Activated CD8-positive, alpha-beta T cell treated with anti-CD3 and anti-CD28 coated beads, Interleukin-2, amount 10 ng/mL, durations not matched to agents 7 days and 5 days (primary cell): Measurements from ENCODE around the gene TAS2R30. TPM values are rescaled to one million over a fixed set of nuclear protein-coding genes. Genes with fewer than 3 reads are reported as not detected.

Source experiments
- ATAC-seq: fragments of 150-1000 bp; cut with Tn5 transposase; one replicate; pipeline ENCODE4 v1.10.0; 2021; ENCODE audit warnings: moderate library complexity
- CTCF ChIA-PET: fragments of 350-600 bp; sonication (Branson Sonifier 250); formaldehyde crosslinking; loops from one replicate; lab custom pipeline; 2021; ENCODE audit warnings: antibody characterized with exemption; lab: Charles Lee
- POLR2A ChIA-PET: fragments of 350-600 bp; sonication (Branson Sonifier 250); formaldehyde crosslinking; loops from one replicate; lab custom pipeline; 2021; ENCODE audit warnings: antibody characterized with exemption; lab: Charles Lee
- DNase-seq: peaks from one replicate; pipeline ENCODE4 v3.0.0-alpha.2; 2020
- H3K27ac Mint-ChIP-seq: one replicate; pipeline ENCODE4 v1.8.0; 2021; ENCODE audit warnings: mild to moderate bottlenecking, mixed read lengths
- H3K27me3 Mint-ChIP-seq: one replicate; pipeline ENCODE4 v1.8.0; 2021; ENCODE audit warnings: low read depth, mixed read lengths
- H3K36me3 Mint-ChIP-seq: one replicate; pipeline ENCODE4 v1.8.0; 2021; ENCODE audit warnings: low read depth, mixed read lengths
- H3K4me1 Mint-ChIP-seq: one replicate; pipeline ENCODE4 v1.8.0; 2021; ENCODE audit warnings: low read depth, mixed read lengths
- H3K4me3 Mint-ChIP-seq: one replicate; pipeline ENCODE4 v1.8.0; 2021; ENCODE audit warnings: mild to moderate bottlenecking, mixed read lengths
- H3K9me3 Mint-ChIP-seq: one replicate; pipeline ENCODE4 v1.8.0; 2022; ENCODE audit warnings: mixed read lengths; ENCODE audit not compliant: insufficient read depth
- total RNA-seq, 2 experiments: library from RNA; stranded (reverse); gene quantifications; one replicate each; pipeline ENCODE4 v1.2.3, GENCODE V29; 2021

TAS2R30 gene
- total RNA-seq, 2 experiments from 2014 or later = 3.2 to 3.5 TPM

GRCh38 chr12:11158885-11159444 lies 24.5 kb upstream of the TAS2R30 start:
- no peak for ATAC-seq
- peaks cover 9% of the 10 kb centered on the region for H3K4me1 Mint-ChIP-seq
- no peak overlapping the region for H3K4me3 Mint-ChIP-seq
- ChIA-PET CTCF (no interaction called here), POLR2A (interaction anchor here (0.5 to 4.2 kb wide), 3 partner anchors 12 to 217 kb away, joined by 3 to 20 read pairs (median 3); partner anchors contain the start of gene SMIM10L1)
- no peak for DNase-seq
- no peaks in the 10 kb centered on the region for H3K27me3 Mint-ChIP-seq
- no peak overlapping the region for H3K27ac Mint-ChIP-seq
- peaks cover 64% of the 10 kb centered on the region for H3K36me3 Mint-ChIP-seq
- H3K9me3 Mint-ChIP-seq = peaks cover 16% of the 10 kb centered on the region

GRCh38 chr12:11154400-11154925 lies 20.0 kb upstream of the TAS2R30 start:
- Mint-ChIP-seq H3K4me1 (peaks cover 1% of the 10 kb centered on the region), H3K27ac (no peak overlapping the region), H3K4me3 (no peak overlapping the region), H3K9me3 (peaks cover 24% of the 10 kb centered on the region), H3K36me3 (peaks cover 52% of the 10 kb centered on the region), H3K27me3 (no peaks in the 10 kb centered on the region)
- ChIA-PET CTCF (interaction anchor here (1.1 kb wide), 1 partner anchor 383 kb away, joined by 3 read pairs; no protein-coding TSS in a partner anchor), POLR2A (no interaction called here)
- ATAC-seq (no peak), DNase-seq (no peak)

GRCh38 chr12:11152725-11153124 lies 18.3 kb upstream of the TAS2R30 start:
- no peak for ATAC-seq
- H3K36me3 Mint-ChIP-seq = peaks cover 43% of the 10 kb centered on the region
- no peak overlapping the region for H3K4me3 Mint-ChIP-seq
- no peak for DNase-seq
- H3K27me3 Mint-ChIP-seq = no peaks in the 10 kb centered on the region
- H3K4me1 Mint-ChIP-seq = no peaks in the 10 kb centered on the region
- no peak overlapping the region for H3K27ac Mint-ChIP-seq
- ChIA-PET CTCF (no interaction called here), POLR2A (no interaction called here)
- peaks cover 24% of the 10 kb centered on the region for H3K9me3 Mint-ChIP-seq

GRCh38 chr12:11150832-11151231 lies 16.4 kb upstream of the TAS2R30 start:
- Mint-ChIP-seq H3K4me1 (no peaks in the 10 kb centered on the region), H3K27me3 (no peaks in the 10 kb centered on the region), H3K4me3 (no peak overlapping the region), H3K36me3 (peaks cover 40% of the 10 kb centered on the region), H3K9me3 (peaks cover 20% of the 10 kb centered on the region), H3K27ac (no peak overlapping the region)
- DNase-seq = no peak
- no peak for ATAC-seq
- ChIA-PET CTCF (no interaction called here), POLR2A (no interaction called here)

GRCh38 chr12:11147420-11147819 lies 13.0 kb upstream of the TAS2R30 start:
- CTCF ChIA-PET = no interaction called here
- H3K27me3 Mint-ChIP-seq = no peaks in the 10 kb centered on the region
- ATAC-seq (no peak), DNase-seq (no peak)
- H3K4me1 Mint-ChIP-seq = no peaks in the 10 kb centered on the region
- POLR2A ChIA-PET = no interaction called here
- no peak overlapping the region for H3K4me3 Mint-ChIP-seq
- no peak overlapping the region for H3K27ac Mint-ChIP-seq
- H3K9me3 Mint-ChIP-seq = peaks cover 24% of the 10 kb centered on the region
- peaks cover 45% of the 10 kb centered on the region for H3K36me3 Mint-ChIP-seq

- Mint-ChIP-seq H3K36me3 (peaks cover 51% of the 10 kb centered on the region), H3K27ac (no peak overlapping the region), H3K27me3 (no peaks in the 10 kb centered on the region), H3K4me3 (no peak overlapping the region), H3K4me1 (no peaks in the 10 kb centered on the region), H3K9me3 (peaks cover 16% of the 10 kb centered on the region)
- DNase-seq (no peak), ATAC-seq (no peak)
- ChIA-PET POLR2A (interaction anchor here (1.2 kb wide), 1 partner anchor 27 kb away, joined by 3 read pairs; the partner anchor contains the start of gene SMIM10L1), CTCF (no interaction called here)
These were observed 9.9 kb upstream of the TAS2R30 start for GRCh38 chr12:11144297-11144696.

GRCh38 chr12:11143352-11143751 lies 8.9 kb upstream of the TAS2R30 start:
- Mint-ChIP-seq H3K4me1 (no peaks in the 10 kb centered on the region), H3K27ac (no peak overlapping the region), H3K27me3 (no peaks in the 10 kb centered on the region), H3K36me3 (peaks cover 48% of the 10 kb centered on the region), H3K9me3 (peaks cover 16% of the 10 kb centered on the region), H3K4me3 (no peak overlapping the region)
- POLR2A ChIA-PET = interaction anchor here (1.3 kb wide), 1 partner anchor 28 kb away, joined by 6 read pairs; the partner anchor contains the start of gene SMIM10L1
- no peak for ATAC-seq
- no peak for DNase-seq
- CTCF ChIA-PET = no interaction called here

GRCh38 chr12:11136075-11136474 lies 1.6 kb upstream of the TAS2R30 start:
- no peak for ATAC-seq
- no peaks in the 10 kb centered on the region for H3K4me1 Mint-ChIP-seq

GRCh38 chr12:11133816-11134215 lies 628 bp downstream of the TAS2R30 start:
- peaks cover 21% of the 10 kb centered on the region for H3K36me3 Mint-ChIP-seq
- ChIA-PET POLR2A (no interaction called here), CTCF (no interaction called here)
- H3K4me3 Mint-ChIP-seq = no peak overlapping the region
- no peak for DNase-seq
- no peaks in the 10 kb centered on the region for H3K9me3 Mint-ChIP-seq
- no peak for ATAC-seq
- no peak overlapping the region for H3K27ac Mint-ChIP-seq
- H3K27me3 Mint-ChIP-seq = no peaks in the 10 kb centered on the region
- H3K4me1 Mint-ChIP-seq = no peaks in the 10 kb centered on the region

More at GRCh38 chr12:11136075-11136474, 1.6 kb upstream of the TAS2R30 start:
- Mint-ChIP-seq H3K4me3 (no peak overlapping the region), H3K27me3 (no peaks in the 10 kb centered on the region), H3K27ac (no peak overlapping the region), H3K9me3 (no peaks in the 10 kb centered on the region), H3K36me3 (peaks cover 22% of the 10 kb centered on the region)
- DNase-seq = no peak
- ChIA-PET POLR2A (no interaction called here), CTCF (no interaction called here)

GRCh38 chr12:11133162-11133561 lies 1.3 kb downstream of the TAS2R30 start:
- no peaks in the 10 kb centered on the region for H3K27me3 Mint-ChIP-seq
- no peaks in the 10 kb centered on the region for H3K4me1 Mint-ChIP-seq
- no peak overlapping the region for H3K27ac Mint-ChIP-seq
- ChIA-PET CTCF (no interaction called here), POLR2A (no interaction called here)
- H3K9me3 Mint-ChIP-seq = no peaks in the 10 kb centered on the region
- DNase-seq = no peak
- ATAC-seq = no peak
- H3K36me3 Mint-ChIP-seq = peaks cover 26% of the 10 kb centered on the region
- no peak overlapping the region for H3K4me3 Mint-ChIP-seq

GRCh38 chr12:11130999-11131398 lies 3.4 kb downstream of the TAS2R30 start:
- Mint-ChIP-seq H3K9me3 (peaks cover 3% of the 10 kb centered on the region), H3K27me3 (no peaks in the 10 kb centered on the region), H3K4me3 (no peak overlapping the region), H3K36me3 (peaks cover 34% of the 10 kb centered on the region), H3K27ac (no peak overlapping the region), H3K4me1 (no peaks in the 10 kb centered on the region)
- ATAC-seq (no peak), DNase-seq (no peak)
- ChIA-PET CTCF (no interaction called here), POLR2A (no interaction called here)

- Mint-ChIP-seq H3K27ac (no peak overlapping the region), H3K4me1 (no peaks in the 10 kb centered on the region), H3K27me3 (no peaks in the 10 kb centered on the region), H3K9me3 (peaks cover 3% of the 10 kb centered on the region), H3K4me3 (no peak overlapping the region), H3K36me3 (peaks cover 33% of the 10 kb centered on the region)
- ChIA-PET CTCF (no interaction called here), POLR2A (no interaction called here)
- no peak for DNase-seq
- no peak for ATAC-seq
These were observed 4.1 kb downstream of the TAS2R30 start for GRCh38 chr12:11130382-11130781.
